ENCODE results near the gene NABP2. TPM values are rescaled to one million over a fixed set of nuclear protein-coding genes. Genes with fewer than 3 reads are reported as not detected.

NABP2 gene
- total and polyA plus RNA-seq, 10 of the 15 experiments (the other 5 are each of a cell fraction or from before 2014, with no cell fraction given), result 20.7 to 97.9 (median 60.9) TPM

GRCh38 chr12:56224102-56224701, at the start of gene NABP2 (continued):
- TF ChIP-seq, protein P1, sequence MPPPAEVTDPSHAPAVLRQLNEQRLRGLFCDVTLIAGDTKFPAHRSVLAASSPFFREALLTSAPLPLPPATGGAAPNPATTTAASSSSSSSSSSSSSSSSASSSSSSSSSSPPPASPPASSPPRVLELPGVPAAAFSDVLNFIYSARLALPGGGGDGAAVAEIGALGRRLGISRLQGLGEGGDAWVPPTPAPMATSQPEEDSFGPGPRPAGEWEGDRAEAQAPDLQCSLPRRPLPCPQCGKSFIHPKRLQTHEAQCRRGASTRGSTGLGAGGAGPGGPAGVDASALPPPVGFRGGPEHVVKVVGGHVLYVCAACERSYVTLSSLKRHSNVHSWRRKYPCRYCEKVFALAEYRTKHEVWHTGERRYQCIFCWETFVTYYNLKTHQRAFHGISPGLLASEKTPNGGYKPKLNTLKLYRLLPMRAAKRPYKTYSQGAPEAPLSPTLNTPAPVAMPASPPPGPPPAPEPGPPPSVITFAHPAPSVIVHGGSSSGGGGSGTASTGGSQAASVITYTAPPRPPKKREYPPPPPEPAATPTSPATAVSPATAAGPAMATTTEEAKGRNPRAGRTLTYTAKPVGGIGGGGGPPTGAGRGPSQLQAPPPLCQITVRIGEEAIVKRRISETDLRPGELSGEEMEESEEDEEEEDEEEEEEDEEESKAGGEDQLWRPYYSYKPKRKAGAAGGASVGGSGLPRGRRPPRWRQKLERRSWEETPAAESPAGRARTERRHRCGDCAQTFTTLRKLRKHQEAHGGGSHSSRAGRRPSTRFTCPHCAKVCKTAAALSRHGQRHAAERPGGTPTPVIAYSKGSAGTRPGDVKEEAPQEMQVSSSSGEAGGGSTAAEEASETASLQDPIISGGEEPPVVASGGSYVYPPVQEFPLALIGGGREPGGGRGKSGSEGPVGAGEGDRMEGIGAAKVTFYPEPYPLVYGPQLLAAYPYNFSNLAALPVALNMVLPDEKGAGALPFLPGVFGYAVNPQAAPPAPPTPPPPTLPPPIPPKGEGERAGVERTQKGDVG (CRISPR knock-in tag; IDR thresholded peaks at IDR 0.05), result no peak
- no peak for TF ChIP-seq JUNB (IDR thresholded peaks at IDR 0.05)
- TF ChIP-seq EED (IDR thresholded peaks at IDR 0.05; ENCODE audit: low read depth), result peak; percentile 74
- no peak for TF ChIP-seq CEBPB (IDR thresholded peaks at IDR 0.05; ENCODE audit: borderline replicate concordance in 1 of 2, low read depth in 2 of 2, low read length in 2 of 2)
- TF ChIP-seq MTA2 (IDR thresholded peaks at IDR 0.05; ENCODE audit: low read depth), result peak; percentile 31; the same call in 1 of the 2 replicates
- no peak for TF ChIP-seq PBX3 (IDR thresholded peaks at IDR 0.05; ENCODE audit: insufficient replicate concordance, low read depth, low read length)

- no peaks in the 10 kb centered on the region for H4K20me1 ChIP-seq (ENCODE audit: control insufficient read depth, insufficient read depth)
- CTCF ChIA-PET, result no interaction called here
- intact Hi-C loops (cut with micrococcal nuclease; ENCODE audit: unreplicated experiment) (no loop called here), in situ Hi-C loops (cut with MboI) (no loop called here)
- SMC1A ChIA-PET (ENCODE audit: uncharacterized antibody, unreplicated experiment), result interaction anchor here (0.6 to 1.7 kb wide), 2 partner anchors 10 to 15 kb away, joined by 3 to 4 read pairs; no protein-coding TSS in a partner anchor
- DNase-seq (ENCODE audit: low read depth, low spot score), result no peak
- no peaks in the 10 kb centered on the region for H3K4me1 ChIP-seq (ENCODE audit: control insufficient read depth, insufficient read depth, low read length)
- H3K27ac ChIP-seq (ENCODE audit: control insufficient read depth, insufficient read depth), result no peak overlapping the region
- H2AFZ ChIP-seq (ENCODE audit: control insufficient read depth, low read depth, low read length), result no peak overlapping the region
- BruUV-seq (replicated peaks), result no TSS peak
- no peak overlapping the region for H3K4me3 ChIP-seq
- no peak overlapping the region for H3K4me2 ChIP-seq (ENCODE audit: control insufficient read depth, insufficient read depth)
- no peak for FAIRE-seq
- ATAC-seq, result no peak
- no peaks in the 10 kb centered on the region for H3K27me3 ChIP-seq (replicated peaks in 1 of 2; ENCODE audit: control insufficient read depth in 2 of 2, insufficient read depth in 2 of 2, low read length in 1 of 2)
- no peak for TF ChIP-seq ELK1 (IDR thresholded peaks at IDR 0.05; ENCODE audit: low read depth, low read length)
- no peak for TF ChIP-seq PBX3 (IDR thresholded peaks at IDR 0.05; ENCODE audit: insufficient replicate concordance, low read depth, low read length)
- TF ChIP-seq POLR2A (IDR thresholded peaks at IDR 0.05; ENCODE audit: low read depth, low read length), result peak; percentile 53
- no peak for TF ChIP-seq POLR2AphosphoS5 (IDR thresholded peaks at IDR 0.05; ENCODE audit: low read length)
- TF ChIP-seq E2F4 (IDR thresholded peaks at IDR 0.05; ENCODE audit: low read depth, low read length), result no peak
- no peaks in the 10 kb centered on the region for H3K79me2 ChIP-seq (ENCODE audit: control insufficient read depth, insufficient read depth, low read length)
- H3K36me3 ChIP-seq (ENCODE audit: control insufficient read depth in 2 of 2, insufficient read depth in 2 of 2, low read length in 1 of 2), result peaks cover 22 to 31% of the 10 kb centered on the region in 2 experiments
- WGBS (ENCODE audit: insufficient coverage, insufficient replicate concordance, low lambda C conversion rate, missing lambda C conversion rate), result 96% methylated on average over 3 of the region's 3 CpGs
- POLR2A ChIA-PET, result interaction anchor here (0.8 kb wide), 1 partner anchor 197 kb away, joined by 4 read pairs; no protein-coding TSS in a partner anchor
- RAD21 ChIA-PET (ENCODE audit: unreplicated experiment), result no interaction called here
- H3K9me3 ChIP-seq (replicated peaks; ENCODE audit: control insufficient read depth, insufficient read depth, low read length), result no peaks in the 10 kb centered on the region
- no peak overlapping the region for H3K9ac ChIP-seq (ENCODE audit: control insufficient read depth, insufficient read depth, low read length)
Observed at GRCh38 chr12:56178347-56178746, 45.8 kb upstream of the NABP2 start.

Data from GM12878 (cell line).